MV-4-11 (cell line): ENCODE results near the gene PGS1.

Experiments
- DNase-seq: peaks from one replicate; lab custom pipeline; 2025; lab: John Stamatoyannopoulos, UW

Gene PGS1

GRCh38 chr17:78390241-78391050, 12.0 kb downstream of the PGS1 start:
- no peak for DNase-seq

GRCh38 chr17:78391051-78391431, 12.6 kb downstream of the PGS1 start:
- no peak for DNase-seq

DNA sequence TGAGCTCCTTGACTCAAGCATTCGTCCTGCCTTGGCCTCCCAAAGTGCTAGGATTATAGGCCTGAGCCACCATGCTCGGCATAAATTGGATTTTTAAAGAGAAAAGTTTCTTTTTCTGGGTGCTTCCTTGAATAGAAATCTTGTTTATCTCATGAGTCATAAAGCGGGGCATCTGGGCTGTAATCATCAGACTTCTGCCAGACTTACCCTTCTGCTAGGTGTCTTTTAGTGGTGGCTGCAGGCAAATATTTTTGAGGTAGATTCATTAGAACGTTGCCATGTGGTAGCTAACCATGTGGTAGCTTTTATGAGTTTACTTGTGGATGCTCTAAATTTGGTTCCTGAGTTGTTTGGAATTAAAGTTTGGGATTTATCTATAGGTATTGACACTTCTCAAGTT, 13.4 kb downstream of the PGS1 start:
- no peak for DNase-seq

- no peak for DNase-seq
Observed at GRCh38 chr17:78392295-78392694, 13.8 kb downstream of the PGS1 start.

GRCh38 chr17:78393575-78393974, 15.1 kb downstream of the PGS1 start:
- no peak for DNase-seq

DNA sequence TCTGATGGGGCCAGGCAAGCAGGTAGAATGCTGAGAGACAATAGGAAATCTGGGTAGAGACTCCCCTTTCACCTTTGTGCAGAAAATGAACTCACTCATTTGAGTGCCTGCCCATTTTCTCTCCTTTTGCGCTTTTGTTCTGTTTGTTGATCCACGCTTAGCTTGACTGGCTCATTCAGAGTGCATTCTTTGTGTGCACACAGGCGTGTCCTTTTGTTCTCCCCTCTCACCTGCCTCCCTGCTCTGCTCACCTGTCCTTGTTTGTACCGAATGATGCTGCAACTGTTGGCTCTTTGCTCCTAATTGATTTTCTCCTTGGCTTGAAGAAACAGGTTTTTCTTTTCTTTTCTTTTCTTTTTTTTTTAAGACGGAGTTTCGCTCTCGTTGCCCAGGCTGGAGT, 15.8 kb downstream of the PGS1 start:
- DNase-seq, result no peak

DNA sequence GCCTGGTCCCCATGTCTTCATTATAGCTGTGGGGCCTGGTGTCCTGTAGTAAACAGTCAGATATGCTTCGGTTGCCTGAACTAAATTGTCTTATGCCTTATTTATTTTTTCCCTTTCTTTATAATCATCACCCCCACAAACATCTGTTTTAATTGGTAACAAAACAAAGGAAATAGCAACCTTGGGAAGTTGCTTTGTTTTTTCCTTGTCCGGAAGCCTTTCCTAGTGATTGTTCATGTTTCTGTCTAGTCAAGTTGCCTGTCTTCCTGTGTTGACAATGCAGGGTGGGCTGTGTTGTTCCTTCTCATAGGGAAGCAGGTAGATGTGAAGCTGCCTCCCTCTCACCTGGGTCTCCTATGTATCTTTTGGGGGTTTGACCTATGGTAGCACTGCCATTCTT, 16.7 kb downstream of the PGS1 start:
- DNase-seq, result no peak

DNA sequence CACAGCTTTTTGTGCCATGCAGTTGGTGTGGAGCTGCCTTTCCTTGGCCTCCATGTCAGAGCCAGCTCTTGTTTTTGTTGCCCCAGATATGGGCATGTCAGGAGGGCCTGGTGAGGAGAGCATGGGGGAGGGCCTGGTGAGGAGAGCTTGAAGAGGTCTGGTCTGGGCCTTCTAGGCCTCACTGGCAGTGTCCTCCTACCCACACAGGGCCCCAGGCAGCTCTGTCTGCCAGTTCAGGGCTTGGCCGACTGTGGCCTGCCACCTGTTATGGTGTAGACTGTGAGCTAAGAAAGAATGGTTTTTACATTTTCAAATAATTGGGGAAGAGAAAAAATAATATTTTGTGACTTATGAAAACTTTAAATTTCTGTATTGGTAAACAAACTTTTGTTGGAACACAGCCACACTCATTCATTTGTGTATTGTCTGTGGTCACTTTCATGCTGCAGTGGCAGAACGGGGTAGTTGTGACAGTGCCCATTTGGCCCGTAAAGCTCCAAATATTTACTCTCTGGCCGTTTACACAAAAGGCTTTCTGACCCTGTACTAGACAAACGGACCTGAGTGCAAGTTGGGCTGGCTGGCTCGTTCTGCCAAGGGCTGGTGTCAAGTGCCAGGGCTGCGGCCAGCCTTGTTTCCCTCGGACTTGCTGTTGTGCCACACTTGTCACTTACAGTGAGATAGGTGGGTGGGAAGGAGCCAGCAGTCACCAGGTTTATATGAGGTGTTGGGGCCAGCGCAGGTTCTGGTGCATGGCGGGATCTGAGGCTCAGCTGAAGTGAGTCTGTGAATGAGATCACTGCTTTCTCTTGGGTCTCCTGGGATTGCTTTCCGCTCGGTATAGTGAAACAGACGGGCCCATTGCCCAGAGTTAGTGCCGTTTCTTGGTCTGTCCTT, 18.2 kb downstream of the PGS1 start:
- DNase-seq, result no peak

GRCh38 chr17:78397681-78398101, 19.2 kb downstream of the PGS1 start:
- no peak for DNase-seq

GRCh38 chr17:78398390-78398789, 19.9 kb downstream of the PGS1 start:
- DNase-seq, result no peak

- no peak for DNase-seq
Observed at GRCh38 chr17:78399028-78399692, 20.7 kb downstream of the PGS1 start.

- DNase-seq, result no peak
Observed at GRCh38 chr17:78399693-78400144, 21.3 kb downstream of the PGS1 start.

- no peak for DNase-seq
Observed at GRCh38 chr17:78400581-78401240, 22.3 kb downstream of the PGS1 start.

- no peak for DNase-seq
Observed at GRCh38 chr17:78401246-78401645, 22.8 kb downstream of the PGS1 start.

DNA sequence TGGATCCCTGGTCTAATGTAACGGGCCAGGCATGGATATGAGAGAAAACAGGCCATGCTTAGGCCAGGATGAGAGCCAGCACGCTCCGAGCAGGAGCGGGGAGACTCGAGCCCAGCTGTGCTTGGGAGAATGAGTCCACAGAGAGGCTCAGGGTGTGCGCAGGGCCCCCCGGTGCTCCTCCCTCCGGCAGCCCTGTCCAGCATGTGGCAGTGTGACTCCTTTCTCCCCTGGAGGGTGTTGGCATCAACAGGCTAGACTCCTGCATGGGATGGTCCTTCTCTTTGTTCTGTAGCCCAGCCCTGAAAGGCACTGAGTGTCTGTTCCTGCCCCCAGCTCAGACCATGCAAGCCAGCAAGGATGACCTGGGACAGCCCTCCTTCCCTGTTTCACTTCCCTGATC, 23.4 kb downstream of the PGS1 start:
- no peak for DNase-seq

GRCh38 chr17:78403822-78404221, 25.4 kb downstream of the PGS1 start:
- no peak for DNase-seq

- DNase-seq, result no peak
Observed at GRCh38 chr17:78406396-78406795, 27.9 kb downstream of the PGS1 start.

- no peak for DNase-seq
Observed at GRCh38 chr17:78406920-78407319, 28.5 kb downstream of the PGS1 start.

DNA sequence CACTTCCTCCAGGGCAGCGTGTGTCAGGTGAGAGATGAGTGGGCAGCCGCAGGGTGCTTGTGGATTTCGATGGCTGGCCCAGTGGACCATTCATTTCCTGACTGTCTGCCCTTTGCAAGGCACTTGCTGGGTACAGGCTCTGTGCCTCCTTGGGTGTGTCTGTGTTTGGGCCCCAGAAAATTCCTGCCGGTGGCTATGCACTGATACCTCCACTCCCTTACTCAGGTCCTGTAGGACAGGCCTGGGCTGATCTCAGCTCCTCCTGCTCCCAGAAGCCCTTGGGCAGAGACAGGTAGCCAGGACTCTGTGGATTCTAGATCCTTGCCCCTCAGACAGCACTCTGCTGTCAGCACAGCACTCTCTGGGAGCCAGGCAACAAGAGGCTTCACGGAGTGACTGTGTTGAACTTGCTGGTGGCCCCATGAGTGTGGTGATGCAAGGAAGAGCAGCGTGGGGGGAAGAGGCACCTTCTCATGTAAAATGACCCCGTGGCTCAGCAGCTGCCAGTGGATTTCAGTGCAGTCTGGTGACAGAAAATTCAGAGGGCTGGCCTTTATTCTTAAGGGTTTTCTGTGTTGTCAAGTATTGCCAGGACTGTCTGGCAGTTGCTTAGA, 29.0 kb downstream of the PGS1 start:
- DNase-seq, result peak; percentile 58

DNA sequence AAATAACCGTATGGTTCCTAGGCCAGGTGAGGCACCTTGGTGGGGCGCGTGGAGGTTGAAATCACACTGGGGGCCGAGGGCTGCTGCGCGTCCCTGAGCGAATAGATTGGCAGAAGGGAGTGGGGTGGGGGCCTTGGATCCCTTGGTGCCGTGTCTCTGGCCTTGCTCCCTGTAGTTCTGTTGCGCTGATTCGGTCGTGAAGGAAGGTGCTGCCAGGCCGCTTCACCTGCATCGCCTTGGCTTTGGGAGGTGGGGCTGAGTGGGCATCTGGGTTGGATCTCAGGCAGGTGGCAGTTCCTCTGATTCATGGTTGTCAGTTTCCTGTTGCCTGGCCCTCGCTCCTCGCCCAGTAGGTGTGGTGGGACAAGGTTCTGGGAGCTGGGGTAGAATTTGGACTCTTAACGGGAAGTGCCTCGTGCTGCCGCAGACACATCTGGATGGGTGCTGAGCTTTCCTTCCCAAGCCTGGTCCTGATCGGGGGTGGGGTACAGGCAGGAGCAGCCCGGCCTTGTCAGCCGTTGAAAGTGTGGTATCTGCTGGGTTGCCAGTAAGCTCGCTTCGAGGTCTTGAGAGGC, 30.1 kb downstream of the PGS1 start:
- DNase-seq, result no peak
